GM23248 (cell line): ENCODE data around the gene ATP6V1G3. TPM values are rescaled to one million over a fixed set of nuclear protein-coding genes. Genes with fewer than 3 reads are reported as not detected.

ENCODE experiments used
- DNase-seq: peaks from one replicate; pipeline ENCODE4 v3.0.0-alpha.2; 2015
- H2AFZ ChIP-seq: fragments of 200-600 bp; sonication (generic); 2 replicates; pipeline ENCODE4 v1.6.1; 2016; ENCODE audit warnings: antibody characterized with exemption
- H3F3A ChIP-seq: fragments of 200-600 bp; sonication (generic); 2 replicates; pipeline ENCODE4 v1.6.1; 2016; ENCODE audit warnings: mild to moderate bottlenecking, antibody characterized with exemption, mixed run types; ENCODE audit not compliant: insufficient read depth
- H3K27ac ChIP-seq: fragments of 200-600 bp; sonication (generic); 2 replicates; pipeline ENCODE4 v1.5.1; 2016; ENCODE audit warnings: mild to moderate bottlenecking
- H3K27me3 ChIP-seq: fragments of 200-600 bp; sonication (generic); replicated peaks from 2 replicates; pipeline ENCODE4 v1.6.1; 2016; ENCODE audit warnings: mild to moderate bottlenecking; ENCODE audit not compliant: insufficient read depth
- H3K36me3 ChIP-seq: fragments of 200-600 bp; sonication (generic); 2 replicates; pipeline ENCODE4 v1.6.1; 2016; ENCODE audit warnings: low read depth, mild to moderate bottlenecking
- H3K4me1 ChIP-seq: fragments of 200-600 bp; sonication (generic); 2 replicates; pipeline ENCODE4 v1.6.1; 2016; ENCODE audit warnings: mild to moderate bottlenecking; ENCODE audit not compliant: insufficient read depth
- H3K4me2 ChIP-seq: fragments of 200-600 bp; sonication (generic); one replicate; pipeline ENCODE4 v1.6.1; 2016; ENCODE audit warnings: mild to moderate bottlenecking; ENCODE audit not compliant: unreplicated experiment
- H3K4me3 ChIP-seq: fragments of 200-600 bp; sonication (generic); 2 replicates; pipeline ENCODE4 v1.5.1; 2016; ENCODE audit warnings: mild to moderate bottlenecking
- H3K79me2 ChIP-seq: fragments of 200-600 bp; sonication (generic); 2 replicates; pipeline ENCODE4 v1.6.1; 2016; ENCODE audit warnings: mild to moderate bottlenecking; ENCODE audit not compliant: insufficient read depth
- H3K9ac ChIP-seq: fragments of 200-600 bp; sonication (generic); 2 replicates; pipeline ENCODE4 v1.6.1; 2016; ENCODE audit warnings: mild to moderate bottlenecking
- H3K9me2 ChIP-seq: fragments of 200-600 bp; sonication (generic); 2 replicates; pipeline ENCODE4 v1.6.1; 2016; ENCODE audit warnings: mixed run types, mild to moderate bottlenecking, moderate library complexity; ENCODE audit not compliant: insufficient read depth
- H3K9me3 ChIP-seq: fragments of 200-600 bp; sonication (generic); one replicate; pipeline ENCODE4 v1.6.1; 2017; ENCODE audit warnings: low read depth
- H4K20me1 ChIP-seq: fragments of 200-600 bp; sonication (generic); 2 replicates; pipeline ENCODE4 v1.6.0; 2016; ENCODE audit not compliant: insufficient read depth
- EZH2 ChIP-seq: fragments of 200-600 bp; sonication (generic); IDR thresholded peaks from 2 replicates; pipeline ENCODE4 v1.6.1; 2018; ENCODE audit warnings: antibody characterized with exemption, mild to moderate bottlenecking; ENCODE audit not compliant: insufficient read depth, poor library complexity, severe bottlenecking
- EZH2phosphoT487 ChIP-seq: fragments of 200-600 bp; sonication (generic); IDR thresholded peaks from 2 replicates; pipeline ENCODE4 v1.6.1; 2018; ENCODE audit warnings: antibody characterized with exemption, moderate library complexity, mild to moderate bottlenecking, low read depth; ENCODE audit not compliant: insufficient read depth
- WGBS, 2 experiments: methylation state at CpG; one replicate each; pipeline ENCODE4 v1.1.6; 2015 to 2017; ENCODE audit warnings: low lambda C conversion rate in 2 of 2, low coverage in 1 of 2; ENCODE audit errors: missing lambda C conversion rate in 2 of 2; 5-methylcytosine and 5-hydroxymethylcytosine counted together
- in situ Hi-C: fragments of 300-500 bp; cut with MboI; formaldehyde crosslinking; loops from 2 replicates; pipeline ENCODE4 v1.15.0; 2020
- polyA plus RNA-seq: library from polyadenylated mRNA; unstranded; fragments of >200 nt; fragmentation: Nextera tagmentation; extraction: Ambion mirVana; gene quantifications from 2 replicates; pipeline ENCODE4 v1.2.1, GENCODE V29; 2016
- total RNA-seq: library from RNA; depleted of rRNA; stranded (reverse); fragments of >200 nt; shearing (Covaris generic); gene quantifications from 2 replicates; pipeline ENCODE4 v1.2.3, GENCODE V29; 2014

The ATP6V1G3 gene
- total and polyA plus RNA-seq, 2 experiments from 2014 or later: 1.3 TPM; not detected in 1

DNA sequence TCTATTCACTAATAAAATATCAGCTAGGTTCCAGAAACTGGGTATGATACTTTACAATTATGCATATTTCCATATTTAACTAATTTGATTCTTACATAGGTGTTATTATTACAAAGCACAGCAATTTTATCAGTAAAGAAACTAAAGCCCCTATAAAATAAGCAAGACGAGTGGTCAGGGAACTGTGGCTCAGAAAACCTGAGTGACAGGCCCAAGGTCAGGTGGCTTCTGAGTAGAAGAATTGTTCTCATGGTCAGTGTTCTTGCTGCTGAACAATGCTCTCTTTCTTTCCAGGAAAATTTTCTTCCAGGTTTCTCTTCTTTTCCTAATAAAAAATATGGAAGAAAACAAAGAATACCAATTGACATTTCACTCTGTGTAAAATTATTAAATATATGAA, 2.2 kb upstream of the ATP6V1G3 start:
- Histone ChIP-seq H3K27ac (no peak overlapping the region), H2AFZ (no peak overlapping the region), H3F3A (0 out of 2 replicates have a peak, but pooled peaks cover 6% of the 10 kb centered on the region), H4K20me1 (no peaks in the 10 kb centered on the region), H3K4me3 (no peak overlapping the region), H3K36me3 (no peaks in the 10 kb centered on the region), H3K9me2 (0 out of 2 replicates have a peak, but pooled peaks cover 4% of the 10 kb centered on the region), H3K27me3 (no peaks in the 10 kb centered on the region), H3K9me3 (no peaks in the 10 kb centered on the region), H3K79me2 (no peaks in the 10 kb centered on the region), H3K4me2 (no peak overlapping the region), H3K4me1 (peaks cover 10% of the 10 kb centered on the region), H3K9ac (no peak overlapping the region)
- TF ChIP-seq EZH2 (no peak), EZH2phosphoT487 (no peak)
- WGBS, 2 experiments: 80 to 87% methylated on average over 1 of the region's 1 CpG
- DNase-seq: no peak
- in situ Hi-C loops: no loop called here

DNA sequence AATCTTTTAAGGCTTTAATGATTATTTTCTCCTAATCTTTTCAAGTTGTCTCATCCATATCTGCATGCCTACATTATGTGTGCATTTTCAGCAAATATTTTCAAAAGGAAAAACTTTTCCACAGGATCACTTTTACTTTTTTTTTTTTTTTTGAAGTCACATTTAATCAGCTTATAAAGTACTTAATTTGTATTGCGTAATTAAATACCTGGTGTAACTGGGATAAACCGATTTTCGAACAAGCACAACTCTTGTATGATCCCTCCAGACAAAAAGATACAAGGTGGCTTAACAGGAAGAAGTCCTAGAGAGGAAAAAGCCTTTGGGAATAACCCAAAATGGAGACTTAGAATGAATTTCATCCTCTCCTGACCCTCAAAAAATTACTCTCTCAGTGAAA, 1.3 kb upstream of the ATP6V1G3 start:
- H3K9ac ChIP-seq: no peak overlapping the region
- no peaks in the 10 kb centered on the region for H4K20me1 ChIP-seq
- no peaks in the 10 kb centered on the region for H3K9me3 ChIP-seq
- no peaks in the 10 kb centered on the region for H3K79me2 ChIP-seq
- in situ Hi-C loops: no loop called here
- no peaks in the 10 kb centered on the region for H3K27me3 ChIP-seq
- no peak for DNase-seq
- H3K4me3 ChIP-seq: no peak overlapping the region
- H3K27ac ChIP-seq: no peak overlapping the region
- no peak overlapping the region for H3K4me2 ChIP-seq
- no peaks in the 10 kb centered on the region for H3K36me3 ChIP-seq
- 0 out of 2 replicates have a peak, but pooled peaks cover 4% of the 10 kb centered on the region for H3K9me2 ChIP-seq
- H3F3A ChIP-seq: 0 out of 2 replicates have a peak, but pooled peaks cover 6% of the 10 kb centered on the region
- peaks cover 10% of the 10 kb centered on the region for H3K4me1 ChIP-seq
- H2AFZ ChIP-seq: peak overlapping the region; percentile 33; the same call in 1 of the 2 replicates
- 84 to 87% methylated on average over 3 of the region's 3 CpGs for WGBS, 2 experiments
- TF ChIP-seq EZH2phosphoT487 (no peak), EZH2 (no peak)

DNA sequence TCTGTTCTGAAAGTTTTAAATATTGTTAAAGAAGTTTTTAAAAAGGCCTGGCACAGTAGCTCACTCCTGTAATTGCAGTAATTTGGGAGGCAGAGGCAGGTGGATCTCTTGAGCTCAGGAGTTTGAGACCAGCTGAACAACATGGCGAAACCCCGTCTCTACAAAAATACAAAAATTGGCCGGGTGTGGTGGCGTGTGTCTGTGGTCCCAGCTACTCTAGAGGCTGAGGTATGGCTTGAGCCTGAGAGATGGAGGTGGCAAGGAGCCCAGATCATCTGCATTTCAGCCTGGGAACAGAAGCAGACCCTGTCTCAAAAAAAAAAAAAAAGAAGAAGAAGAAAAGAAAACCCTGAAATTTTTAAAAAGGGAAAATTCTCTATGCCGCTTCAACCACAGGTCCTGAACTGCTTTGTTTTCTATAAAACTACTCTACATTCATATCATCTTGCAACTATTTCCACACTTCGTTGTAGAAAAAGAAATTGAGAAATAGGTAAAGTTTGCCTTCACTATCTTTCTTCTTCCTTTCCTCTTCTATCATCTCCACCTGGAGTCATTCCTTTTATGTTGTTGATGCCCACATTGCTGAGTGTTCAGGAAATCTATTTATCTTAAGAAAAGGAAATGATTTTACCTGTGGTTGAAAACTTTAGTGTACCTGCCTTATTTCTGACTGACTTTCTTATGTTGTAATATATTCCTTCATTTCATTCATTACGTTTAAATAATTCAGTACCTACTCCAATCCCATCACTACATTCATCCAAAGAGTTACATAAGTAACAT, 1.7 kb downstream of the ATP6V1G3 start:
- H3K9ac ChIP-seq: no peak overlapping the region
- no peaks in the 10 kb centered on the region for H3K27me3 ChIP-seq
- H3K36me3 ChIP-seq: no peaks in the 10 kb centered on the region
- H3K4me3 ChIP-seq: no peak overlapping the region
- DNase-seq: no peak
- no peak overlapping the region for H2AFZ ChIP-seq
- H4K20me1 ChIP-seq: no peaks in the 10 kb centered on the region
- peaks cover 10% of the 10 kb centered on the region for H3K4me1 ChIP-seq
- 0 out of 2 replicates have a peak, but pooled peaks cover 6% of the 10 kb centered on the region for H3F3A ChIP-seq
- no peaks in the 10 kb centered on the region for H3K79me2 ChIP-seq
- H3K9me2 ChIP-seq: 0 out of 2 replicates have a peak, but pooled peaks cover 4% of the 10 kb centered on the region
- WGBS, 2 experiments: 78 to 88% methylated on average over 7 of the region's 7 CpGs
- TF ChIP-seq EZH2: no peak
- no peak for TF ChIP-seq EZH2phosphoT487
- no peak overlapping the region for H3K27ac ChIP-seq
- no peak overlapping the region for H3K4me2 ChIP-seq
- H3K9me3 ChIP-seq: no peaks in the 10 kb centered on the region
- in situ Hi-C loops: no loop called here

DNA sequence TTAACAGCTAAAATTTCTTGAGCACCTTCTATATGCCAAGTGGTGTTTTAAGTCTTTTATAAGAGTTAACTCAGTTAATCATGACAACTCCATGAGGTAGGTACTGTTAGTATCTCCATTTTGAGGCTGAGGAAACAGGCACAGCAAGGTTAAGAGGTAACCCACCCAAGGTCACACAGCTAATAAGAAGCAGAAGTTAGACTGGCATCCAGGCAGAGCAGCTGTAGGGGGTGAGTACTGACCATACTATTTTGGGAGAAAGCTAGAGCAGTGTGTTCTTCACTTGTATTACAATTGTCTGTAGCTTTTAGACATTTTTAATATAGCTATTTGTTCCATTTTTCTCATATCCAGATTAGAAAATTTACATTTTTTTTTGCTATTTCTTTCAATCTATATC, 4.8 kb downstream of the ATP6V1G3 start:
- Histone ChIP-seq H3K9me3 (no peaks in the 10 kb centered on the region), H3K27me3 (no peaks in the 10 kb centered on the region), H3F3A (0 out of 2 replicates have a peak, but pooled peaks cover under 1% of the 10 kb centered on the region), H3K9ac (no peak overlapping the region), H3K27ac (no peak overlapping the region), H3K4me2 (no peak overlapping the region), H3K79me2 (no peaks in the 10 kb centered on the region), H3K36me3 (no peaks in the 10 kb centered on the region), H3K9me2 (0 out of 2 replicates have a peak, but pooled peaks cover 4% of the 10 kb centered on the region), H4K20me1 (no peaks in the 10 kb centered on the region), H3K4me1 (0 out of 2 replicates have a peak, but pooled peaks cover under 1% of the 10 kb centered on the region), H3K4me3 (no peak overlapping the region), H2AFZ (0 out of 2 replicates have a peak overlapping the region, but pooled peaks have one; percentile 49)
- no peak for DNase-seq
- TF ChIP-seq EZH2phosphoT487 (no peak), EZH2 (no peak)
- in situ Hi-C loops: no loop called here
